Adrenal gland (tissue), 5 donors: ENCODE data around the gene ESAM.

Source experiments
- CTCF ChIP-seq, 6 experiments: fragments of 450-650 bp in 4 of 6; fragments of 200-600 bp in 2 of 6; sonication (generic) in 1 of 6; IDR thresholded peaks; 1 replicate in 5 of 6; 2 replicates in 1 of 6; pipeline versions ENCODE4 v1.5.1 to v1.8.0; 2016 to 2021; ENCODE audit warnings: antibody characterized with exemption in 6 of 6, mild to moderate bottlenecking in 2 of 6, moderate library complexity in 1 of 6
- POLR2A ChIP-seq, 2 donors: fragments of 450-650 bp; IDR thresholded peaks; one replicate each; pipeline ENCODE4 v1.6.1; 2017; ENCODE audit warnings: antibody characterized with exemption in 2 of 2, mild to moderate bottlenecking in 2 of 2, moderate library complexity in 1 of 2
- donor health status: DM: no; HTN: no; CAD: no.

DNA sequence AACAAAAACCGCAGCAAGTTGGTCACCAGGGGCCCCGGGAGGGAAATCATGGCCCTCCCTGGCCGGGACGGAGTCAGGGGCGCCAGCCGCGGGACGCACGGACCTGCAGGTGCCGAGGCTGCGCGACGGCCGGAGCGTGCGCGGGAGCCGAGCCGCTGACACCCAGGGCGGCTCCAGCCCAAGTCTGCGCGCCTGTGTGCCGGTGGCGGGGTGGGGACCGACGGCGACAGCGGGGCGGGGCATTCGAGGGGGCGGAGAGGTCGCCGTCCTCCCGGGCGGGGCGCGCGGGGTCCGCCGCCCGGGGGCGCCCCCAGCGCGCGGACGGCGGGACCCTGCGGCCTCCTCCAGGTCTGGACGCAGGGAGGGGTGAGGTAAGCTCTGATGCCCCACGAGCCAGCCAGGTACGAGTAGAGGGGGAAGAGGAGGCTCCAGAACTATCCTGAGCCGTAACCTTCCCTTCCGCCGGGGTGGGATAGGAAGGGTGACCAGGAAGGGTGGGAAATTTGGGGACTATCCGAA lies at the start of gene ESAM:
- TF ChIP-seq POLR2A (IDR thresholded peaks at IDR 0.05), result peak in 1 of 2 donors; percentile 34
- no peak for TF ChIP-seq CTCF (IDR thresholded peaks at IDR 0.05)
